IMR-90 (cell line): ENCODE measurements around the gene LIMCH1.

ENCODE experiments used
- CTCF ChIP-seq: conservative IDR thresholded peaks from 2 replicates; pipeline ENCODE4 v1.5.1; 2012; ENCODE audit warnings: mild to moderate bottlenecking, low read depth, low read length, improper control_type of control experiment
- MAZ ChIP-seq: IDR thresholded peaks from 2 replicates; pipeline ENCODE4 v1.6.1; 2012; ENCODE audit warnings: low read depth, mild to moderate bottlenecking, low read length, improper control_type of control experiment, moderate library complexity, borderline replicate concordance
- POLR2A ChIP-seq: IDR thresholded peaks from 2 replicates; pipeline ENCODE4 v1.6.1; 2012; ENCODE audit warnings: mild to moderate bottlenecking, low read depth, low read length

DNA sequence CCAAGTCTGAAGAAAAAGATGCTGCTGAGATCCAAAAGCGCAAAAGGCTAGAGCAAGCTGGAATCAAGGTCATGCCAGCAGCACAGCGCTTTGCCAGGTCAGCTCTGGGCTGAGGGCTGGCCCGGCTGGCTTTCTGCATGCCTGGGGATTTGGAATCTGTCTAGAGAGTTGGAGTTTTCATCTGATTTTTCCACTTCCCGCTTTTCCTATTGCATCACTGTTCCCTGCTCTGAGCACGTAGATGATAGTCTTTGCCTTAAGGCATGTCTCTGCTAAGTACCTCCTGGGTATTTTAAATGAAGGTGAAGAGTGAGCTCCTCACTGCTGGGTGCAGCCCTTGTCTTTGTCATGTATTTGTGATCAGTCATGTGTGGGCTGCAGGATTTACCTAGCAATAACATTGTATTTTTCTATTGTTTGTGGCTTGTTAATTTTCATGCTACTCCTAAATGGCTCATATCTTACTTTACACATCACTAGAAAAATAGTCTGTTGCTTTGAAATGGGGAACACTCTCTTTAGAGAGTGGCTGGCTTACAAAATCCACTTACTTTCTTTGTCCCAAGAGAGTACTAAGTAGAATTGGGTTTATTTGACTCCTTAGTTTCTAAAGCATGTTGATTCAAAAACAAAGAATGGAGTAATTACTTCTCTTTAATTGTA lies 82.8 kb downstream of the LIMCH1 start:
- TF ChIP-seq CTCF (no peak), MAZ (no peak), POLR2A (no peak)
